G401.6 (cell line): ENCODE measurements around the gene DMAP1.
"Not testable (repeated sequence)": the region's sequence is repeated elsewhere in the genome, so short reads cannot be mapped to it uniquely, and the experiment has no call there.

ENCODE experiments used
- FAIRE-seq: peaks from 2 replicates; lab custom pipeline; 2012; peaks lifted over from hg19 to GRCh38; lab: Jason Lieb, UNC

DMAP1 gene

GRCh38 chr1:44213222-44214112 lies at the start of gene DMAP1:
DMAP1 (plus strand) TSS chr1:44213471; CDS start chr1:44213754, 283 bp downstream.
- no peak for FAIRE-seq

GRCh38 chr1:44168520-44169098 lies 44.7 kb upstream of the DMAP1 start:
- FAIRE-seq = no peak

GRCh38 chr1:44170281-44170823 lies 42.9 kb upstream of the DMAP1 start:
- FAIRE-seq = no peak

GRCh38 chr1:44174630-44175029 lies 38.6 kb upstream of the DMAP1 start:
- FAIRE-seq = no peak

GRCh38 chr1:44200336-44200735 lies 12.9 kb upstream of the DMAP1 start:
- no peak for FAIRE-seq

- FAIRE-seq = not testable (repeated sequence)
Measured at GRCh38 chr1:44206545-44206944, 6.7 kb upstream of the DMAP1 start.

- no peak for FAIRE-seq
Measured at GRCh38 chr1:44208226-44208625, 5.0 kb upstream of the DMAP1 start.

GRCh38 chr1:44210595-44210994 lies 2.7 kb upstream of the DMAP1 start:
- FAIRE-seq = no peak

- no peak for FAIRE-seq
Measured at GRCh38 chr1:44212355-44213221, 683 bp upstream of the DMAP1 start.

- FAIRE-seq = no peak
Measured at GRCh38 chr1:44217809-44218410, 4.6 kb downstream of the DMAP1 start.

- no peak for FAIRE-seq
Measured at GRCh38 chr1:44218503-44219300, 5.4 kb downstream of the DMAP1 start.

- no peak for FAIRE-seq
Measured at GRCh38 chr1:44219301-44219626, 6.0 kb downstream of the DMAP1 start.

- no peak for FAIRE-seq
Measured at GRCh38 chr1:44220001-44220751, 6.9 kb downstream of the DMAP1 start.

- no peak for FAIRE-seq
Measured at GRCh38 chr1:44220755-44221154, 7.5 kb downstream of the DMAP1 start.

- FAIRE-seq = no peak
Measured at GRCh38 chr1:44221769-44222168, 8.5 kb downstream of the DMAP1 start.

GRCh38 chr1:44222397-44223186 lies 9.3 kb downstream of the DMAP1 start:
- no peak for FAIRE-seq

GRCh38 chr1:44223187-44223610 lies 9.9 kb downstream of the DMAP1 start:
- FAIRE-seq = no peak

GRCh38 chr1:44225761-44226160 lies 12.5 kb downstream of the DMAP1 start:
- FAIRE-seq = no peak

GRCh38 chr1:44227211-44227610 lies 13.9 kb downstream of the DMAP1 start:
- FAIRE-seq = no peak

- no peak for FAIRE-seq
Measured at GRCh38 chr1:44228218-44228617, 14.9 kb downstream of the DMAP1 start.
